Adipose tissue (tissue), 3 donors: ENCODE results near the gene LRTM1. TPM values are rescaled to one million over a fixed set of nuclear protein-coding genes. Genes with fewer than 3 reads are reported as not detected.

Experiments
- H3K27ac ChIP-seq: one replicate; pipeline ENCODE4 v1.5.1; 2013; ENCODE audit warnings: low read depth, low read length
- WGBS, 3 donors: extraction: QIAGEN DNeasy Blood & Tissue Kit; methylation state at CpG; one replicate each; pipeline ENCODE4 v1.1.7; 2013; 5-methylcytosine and 5-hydroxymethylcytosine counted together
- polyA plus RNA-seq, 3 donors: library from polyadenylated mRNA; stranded (reverse); fragments of 200-250 nt; gene quantifications; one replicate each; pipeline ENCODE4 v1.2.3, GENCODE V29; 2013
- donor health status: healthy with polysubstance abuse.
- donor health status: Bipolar disorder and iron deficiency.
- donor health status: healthy.

The LRTM1 gene
- polyA plus RNA-seq, 3 donors: not detected

GRCh38 chr3:54905261-54905888 lies 22.5 kb downstream of the LRTM1 start:
- no peak overlapping the region for H3K27ac ChIP-seq
- 69 to 81% (median 80%) methylated on average over 2 of the region's 2 CpGs for WGBS, 3 donors

GRCh38 chr3:54901906-54902685 lies 25.8 kb downstream of the LRTM1 start:
- WGBS, 3 donors: 72 to 86% (median 86%) methylated on average over 4 of the region's 4 CpGs
- no peak overlapping the region for H3K27ac ChIP-seq

GRCh38 chr3:54900838-54901591 lies 26.8 kb downstream of the LRTM1 start:
- WGBS, 3 donors: 67 to 75% (median 75%) methylated on average over 8 of the region's 8 CpGs
- H3K27ac ChIP-seq: no peak overlapping the region

GRCh38 chr3:54899273-54899672 lies 28.6 kb downstream of the LRTM1 start:
- 64 to 82% (median 79%) methylated on average over 6 of the region's 6 CpGs for WGBS, 3 donors
- no peak overlapping the region for H3K27ac ChIP-seq

- no peak overlapping the region for H3K27ac ChIP-seq
- 69 to 76% (median 75%) methylated on average over 3 of the region's 3 CpGs for WGBS, 3 donors
Measured at GRCh38 chr3:54897028-54897711, 30.7 kb downstream of the LRTM1 start.

GRCh38 chr3:54895613-54896012 lies 32.2 kb downstream of the LRTM1 start:
- no peak overlapping the region for H3K27ac ChIP-seq
- 93 to 98% (median 94%) methylated on average over 4 of the region's 4 CpGs for WGBS, 3 donors

GRCh38 chr3:54892168-54892567 lies 35.7 kb downstream of the LRTM1 start:
- WGBS, 3 donors: 38 to 98% (median 92%) methylated on average over 2 of the region's 2 CpGs
- H3K27ac ChIP-seq: no peak overlapping the region

- H3K27ac ChIP-seq: no peak overlapping the region
- 16 to 30% (median 24%) methylated on average over 5 of the region's 5 CpGs for WGBS, 3 donors
Measured at GRCh38 chr3:54891540-54891897, 36.3 kb downstream of the LRTM1 start.

GRCh38 chr3:54889731-54890130 lies 38.1 kb downstream of the LRTM1 start:
- no peak overlapping the region for H3K27ac ChIP-seq
- 77 to 86% (median 86%) methylated on average over 3 of the region's 3 CpGs for WGBS, 3 donors

GRCh38 chr3:54888873-54889272 lies 39.0 kb downstream of the LRTM1 start:
- WGBS, 3 donors: 85 to 92% (median 90%) methylated on average over 1 of the region's 1 CpG
- no peak overlapping the region for H3K27ac ChIP-seq

- WGBS, 3 donors: 84 to 92% (median 87%) methylated on average over 9 of the region's 9 CpGs
Measured at GRCh38 chr3:54888162-54888561, 39.7 kb downstream of the LRTM1 start.

GRCh38 chr3:54882129-54882833 lies 45.6 kb downstream of the LRTM1 start:
- peak overlapping the region; percentile 26 for H3K27ac ChIP-seq
- WGBS, 3 donors: 22 to 54% (median 42%) methylated on average over 3 of the region's 3 CpGs

More at GRCh38 chr3:54888162-54888561, 39.7 kb downstream of the LRTM1 start:
- H3K27ac ChIP-seq: no peak overlapping the region

- 53 to 65% (median 56%) methylated on average over 7 of the region's 7 CpGs for WGBS, 3 donors
- H3K27ac ChIP-seq: no peak overlapping the region
Measured at GRCh38 chr3:54878145-54878544, 49.7 kb downstream of the LRTM1 start.

GRCh38 chr3:54877730-54878129 lies 50.1 kb downstream of the LRTM1 start:
- 77 to 87% (median 80%) methylated on average over 4 of the region's 4 CpGs for WGBS, 3 donors

GRCh38 chr3:54876694-54877093 lies 51.2 kb downstream of the LRTM1 start:
- 72 to 83% (median 79%) methylated on average over 5 of the region's 5 CpGs for WGBS, 3 donors
- no peak overlapping the region for H3K27ac ChIP-seq

More at GRCh38 chr3:54877730-54878129, 50.1 kb downstream of the LRTM1 start:
- H3K27ac ChIP-seq: no peak overlapping the region

GRCh38 chr3:54875596-54876268 lies 52.1 kb downstream of the LRTM1 start:
- 73 to 81% (median 79%) methylated on average over 8 of the region's 8 CpGs for WGBS, 3 donors
- no peak overlapping the region for H3K27ac ChIP-seq

- no peak overlapping the region for H3K27ac ChIP-seq
- 71 to 84% (median 81%) methylated on average over 7 of the region's 7 CpGs for WGBS, 3 donors
Measured at GRCh38 chr3:54874816-54875556, 52.9 kb downstream of the LRTM1 start.
